NCI-H1048 (cell line): ENCODE results near the gene CFAP97D2.
"Not testable (repeated sequence)": the region's sequence is repeated elsewhere in the genome, so short reads cannot be mapped to it uniquely, and the experiment has no call there.

Source experiments
- DNase-seq: peaks from one replicate; lab custom pipeline; 2025; lab: John Stamatoyannopoulos, UW

The CFAP97D2 gene

DNA sequence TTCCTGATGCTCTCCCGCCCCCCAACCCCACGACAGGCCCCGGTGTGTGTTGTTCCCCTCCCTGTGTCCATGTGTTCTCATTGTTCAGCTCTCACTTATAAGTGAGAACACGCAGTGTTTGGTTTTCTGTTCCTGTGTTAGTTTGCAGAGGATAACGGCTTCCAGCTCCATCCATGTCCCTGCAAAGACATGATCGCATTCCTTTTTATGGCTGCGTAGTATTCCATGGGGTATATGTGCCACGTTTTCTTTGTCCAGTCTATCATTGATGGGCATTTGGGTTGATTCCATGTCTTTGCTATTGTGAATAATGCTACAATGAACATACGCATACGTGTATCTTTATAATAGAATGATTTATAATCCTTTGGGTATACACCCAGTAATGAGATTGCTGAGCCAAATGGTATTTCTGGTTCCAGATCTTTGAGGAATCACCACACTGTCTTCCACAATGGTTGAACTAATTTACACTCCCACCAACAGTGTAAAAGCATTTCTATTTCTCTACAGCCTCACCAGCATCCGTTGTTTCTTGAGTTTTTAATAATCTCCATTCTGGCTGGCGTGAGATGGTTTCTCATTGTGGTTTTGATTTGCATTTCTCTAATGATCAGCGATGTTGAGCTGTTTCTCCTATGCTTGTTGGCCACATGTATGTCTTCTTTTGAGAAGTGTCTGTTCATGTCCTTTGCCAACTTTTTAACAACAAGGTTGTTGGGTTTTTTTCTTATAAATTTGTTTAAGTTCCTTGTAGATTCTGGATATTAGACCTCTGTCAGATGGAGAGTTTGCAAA is 20.0 kb upstream of the CFAP97D2 start:
- DNase-seq = not testable (repeated sequence)

DNA sequence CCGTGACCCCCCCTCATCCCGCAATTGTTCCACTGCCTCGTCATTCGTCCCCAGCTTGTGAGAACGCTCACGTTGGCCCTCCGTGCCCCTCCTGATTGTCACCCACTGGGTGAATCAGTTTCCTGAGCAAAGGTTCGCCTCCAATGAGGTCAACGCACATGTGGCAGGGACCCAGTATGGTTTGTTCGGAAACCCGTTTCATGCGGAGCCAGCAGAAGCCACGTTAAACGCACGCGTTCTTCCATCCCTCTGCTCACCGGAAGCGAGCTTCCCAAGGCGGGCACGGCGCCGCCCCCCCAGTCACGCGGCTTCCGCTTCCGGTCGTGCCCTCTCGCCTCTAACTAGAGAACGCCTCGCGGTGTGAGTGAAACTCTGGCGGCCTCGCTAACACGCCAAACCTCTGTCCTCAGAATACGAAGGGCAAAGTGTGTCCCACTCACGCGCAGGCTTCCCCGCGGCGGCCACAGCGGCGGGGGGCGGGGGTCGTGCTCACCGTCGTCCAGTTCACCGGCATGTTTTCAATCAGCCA is 18.0 kb upstream of the CFAP97D2 start:
- no peak for DNase-seq

DNA sequence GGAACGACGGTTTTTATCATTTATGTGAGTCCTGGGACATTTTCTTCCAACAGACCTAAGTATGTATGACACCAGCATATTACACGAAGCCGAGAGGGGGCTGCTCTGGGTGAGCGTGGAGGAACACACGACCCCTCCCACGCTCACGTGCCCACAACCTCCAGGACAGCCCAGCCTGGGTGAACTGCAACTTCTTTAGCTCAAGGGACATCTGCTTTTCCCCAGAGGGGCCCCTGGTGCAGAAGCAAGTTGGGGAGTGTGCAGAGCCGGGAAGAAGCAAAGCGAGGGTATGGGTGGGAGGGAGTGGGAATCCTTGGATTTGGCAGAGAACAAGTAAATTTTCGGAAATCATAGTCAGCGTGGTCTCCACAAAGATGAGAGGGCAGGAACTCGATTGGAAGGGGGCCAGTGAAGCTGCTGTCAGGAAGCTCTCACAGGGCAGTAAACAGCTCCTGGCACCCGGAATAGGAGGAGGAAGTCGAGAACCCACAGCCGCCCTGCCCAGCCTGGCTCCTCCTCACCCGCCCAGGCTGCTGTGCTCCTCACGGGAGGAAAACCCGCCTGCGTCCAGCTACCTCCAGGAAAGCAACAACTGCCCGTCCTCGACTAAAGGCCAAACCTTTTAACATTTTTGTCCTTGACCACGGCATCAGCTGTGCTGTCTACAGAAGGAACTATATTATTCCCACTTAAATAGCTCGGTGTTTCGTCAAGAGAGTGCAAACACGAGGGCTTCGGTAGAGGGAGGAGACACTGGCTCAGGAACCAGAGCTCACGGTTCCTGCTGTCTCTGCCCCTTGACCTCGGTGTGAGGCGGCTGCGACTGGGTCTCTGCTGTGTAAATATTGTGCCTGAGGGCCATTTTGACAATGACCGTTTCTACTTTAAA is 17.2 kb upstream of the CFAP97D2 start:
- no peak for DNase-seq

DNA sequence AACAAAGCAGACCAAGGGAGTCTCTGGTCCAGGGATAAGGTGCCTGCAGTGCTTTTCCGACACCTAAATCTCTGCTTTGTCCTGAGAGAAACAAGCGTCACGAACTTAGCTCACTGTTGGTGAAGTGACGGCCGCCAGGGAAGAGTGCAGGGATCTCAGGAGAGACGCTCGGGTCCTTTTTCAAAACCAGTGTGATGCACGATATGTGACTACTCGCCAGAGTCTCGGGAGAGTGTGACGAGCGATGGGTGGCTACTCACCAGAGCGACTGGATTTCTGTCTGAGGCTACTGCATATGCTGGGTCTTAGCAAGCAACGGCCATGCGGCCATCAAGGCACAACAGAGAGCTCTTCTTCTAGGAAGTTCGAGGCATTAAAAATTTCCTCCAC is 16.5 kb upstream of the CFAP97D2 start:
- no peak for DNase-seq

DNA sequence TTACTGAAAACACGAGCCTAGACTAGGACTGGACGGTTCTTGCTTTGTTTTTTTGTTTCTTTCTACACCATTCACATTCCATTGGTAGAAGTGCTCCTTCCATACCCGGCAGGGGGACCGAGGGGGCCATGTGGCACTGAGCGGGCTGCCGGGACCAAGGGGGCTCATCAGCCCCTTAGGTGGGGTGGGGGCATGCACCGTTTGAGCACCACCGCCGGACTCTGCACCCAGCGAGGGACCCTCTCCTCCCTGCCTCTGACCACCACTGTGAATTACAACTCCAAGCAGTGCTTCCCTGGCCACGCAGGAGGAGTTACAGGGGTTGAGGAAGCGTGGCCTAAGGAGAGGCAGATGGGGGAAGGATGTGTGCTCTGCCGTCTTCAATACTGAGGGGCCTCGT is 15.0 kb upstream of the CFAP97D2 start:
- no peak for DNase-seq

DNA sequence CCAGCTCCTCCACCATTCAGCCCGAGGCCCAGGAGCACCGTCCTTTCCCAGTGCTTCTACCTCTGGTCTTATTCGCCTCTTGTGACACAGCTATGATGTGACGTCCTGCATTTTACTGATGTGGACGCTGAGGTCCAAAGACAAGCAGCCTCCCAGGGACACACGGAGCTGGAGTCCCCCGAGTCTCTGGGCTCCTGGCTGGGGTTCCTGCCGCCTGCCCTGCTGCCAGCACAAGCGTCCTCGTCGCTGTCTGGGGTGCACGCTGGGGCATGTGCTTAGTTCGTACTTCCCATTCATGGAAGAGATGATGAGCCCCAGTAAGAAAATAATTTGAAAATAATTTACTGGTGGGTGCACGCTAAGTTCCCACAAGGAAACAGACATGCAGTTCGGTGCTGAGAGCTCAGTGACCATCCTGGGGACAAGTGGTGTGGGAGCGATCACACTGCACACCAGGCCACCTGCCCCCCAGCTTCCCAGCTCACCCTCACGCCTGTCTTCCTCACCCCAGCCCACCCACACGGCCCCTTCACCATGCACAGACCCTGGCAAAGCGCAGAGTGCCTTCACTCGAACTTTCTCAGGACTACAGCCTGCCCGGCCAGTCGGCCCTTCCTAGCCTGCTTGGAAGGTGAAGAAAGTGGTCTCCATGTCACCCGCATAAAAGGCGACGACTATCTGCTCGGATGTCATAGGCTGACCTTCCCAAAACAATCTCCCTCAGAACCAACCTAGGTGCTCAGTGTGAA is 14.2 kb upstream of the CFAP97D2 start:
- no peak for DNase-seq

DNA sequence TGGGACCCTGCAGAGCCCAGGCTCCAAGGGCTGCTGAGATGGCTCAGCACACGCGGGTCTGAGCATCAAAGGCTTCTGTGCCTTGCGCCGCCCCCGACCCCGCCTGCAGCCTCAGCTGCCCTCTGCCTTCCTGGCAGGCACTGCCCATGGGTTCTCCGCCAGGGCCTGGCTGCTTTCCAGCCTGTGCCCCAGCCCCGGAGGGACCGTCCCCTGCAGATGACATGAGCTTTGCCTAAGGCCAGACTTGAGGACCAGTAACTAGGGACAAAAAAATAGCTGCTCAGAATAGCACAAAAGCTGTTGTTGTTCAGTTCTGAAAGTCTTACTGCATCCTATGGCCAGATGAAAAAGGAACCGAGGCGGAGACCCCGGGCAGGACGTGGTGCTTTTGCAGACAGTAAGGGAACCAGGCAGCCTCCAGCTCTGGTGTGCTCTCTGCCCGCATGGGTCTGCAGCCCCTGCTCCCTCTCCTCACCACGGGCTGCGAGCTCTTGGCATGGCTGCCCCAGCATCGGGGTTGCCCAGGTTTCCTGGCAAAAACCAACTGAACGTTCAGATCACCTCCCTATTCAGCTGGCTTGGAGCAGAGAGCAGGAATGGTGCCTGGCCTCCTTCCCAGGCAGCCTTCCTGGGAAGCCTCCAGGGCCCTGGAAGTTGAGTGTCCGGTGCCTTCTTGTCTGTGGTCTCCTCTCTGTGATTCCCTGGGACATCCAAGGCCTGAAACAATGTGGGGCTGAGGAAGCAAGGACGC is 12.5 kb upstream of the CFAP97D2 start:
- no peak for DNase-seq

DNA sequence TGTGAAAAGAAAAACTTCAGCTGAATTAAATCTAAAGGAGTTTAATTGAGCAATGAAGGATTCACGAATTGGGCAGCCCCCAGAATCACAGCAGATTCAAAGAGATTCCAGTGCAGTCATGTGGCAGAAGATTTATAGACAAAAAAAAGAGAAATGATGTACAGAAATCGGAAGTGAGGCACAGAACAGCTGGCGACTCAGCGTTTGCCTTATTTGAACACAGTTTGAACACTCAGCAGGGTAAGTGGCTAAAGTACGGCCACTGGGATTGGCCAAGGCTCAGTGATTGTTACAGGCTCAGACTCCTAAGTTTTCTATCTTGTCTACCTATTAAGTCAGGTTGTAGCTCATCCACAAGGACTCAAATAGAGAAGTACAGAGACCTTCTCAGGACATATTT is 11.6 kb upstream of the CFAP97D2 start:
- no peak for DNase-seq

DNA sequence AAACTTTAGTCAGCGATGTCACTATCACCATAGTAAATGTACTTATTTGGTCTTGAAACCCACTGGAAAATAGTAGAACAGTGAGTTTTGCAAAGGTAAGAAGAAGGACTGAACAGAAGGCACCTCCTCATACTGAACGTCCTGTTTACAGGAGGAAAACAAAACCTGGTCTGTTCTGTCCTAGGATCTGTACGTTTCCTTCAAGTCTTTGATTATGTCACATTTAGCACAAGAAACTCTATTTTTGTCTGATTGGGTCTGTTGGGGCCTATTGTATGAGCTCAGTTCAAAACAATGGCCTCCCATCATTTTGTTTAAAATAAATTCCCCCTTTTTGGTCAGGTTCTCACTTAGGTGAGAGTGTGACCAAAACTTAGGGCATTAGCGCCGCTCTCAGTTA is 11.2 kb upstream of the CFAP97D2 start:
- DNase-seq = no peak

DNA sequence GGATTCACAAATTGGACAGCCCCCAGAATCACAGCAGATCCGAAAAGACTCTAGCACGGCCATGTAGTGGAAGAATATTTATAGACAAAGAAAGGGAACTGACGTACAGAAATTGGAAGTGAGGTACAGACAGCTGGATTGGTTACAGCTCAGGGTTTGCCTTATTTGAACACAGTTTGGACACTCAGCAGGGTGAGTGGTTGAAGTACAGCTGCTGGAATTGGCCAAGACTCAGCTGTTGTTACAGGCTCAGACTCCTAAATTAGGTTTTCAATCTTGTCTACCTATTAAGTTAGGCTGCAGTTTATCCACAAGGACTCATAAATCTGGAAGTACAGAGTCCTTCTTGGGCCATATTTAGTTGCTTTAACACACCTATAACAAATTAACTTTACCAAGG is 5.8 kb upstream of the CFAP97D2 start:
- DNase-seq = no peak

DNA sequence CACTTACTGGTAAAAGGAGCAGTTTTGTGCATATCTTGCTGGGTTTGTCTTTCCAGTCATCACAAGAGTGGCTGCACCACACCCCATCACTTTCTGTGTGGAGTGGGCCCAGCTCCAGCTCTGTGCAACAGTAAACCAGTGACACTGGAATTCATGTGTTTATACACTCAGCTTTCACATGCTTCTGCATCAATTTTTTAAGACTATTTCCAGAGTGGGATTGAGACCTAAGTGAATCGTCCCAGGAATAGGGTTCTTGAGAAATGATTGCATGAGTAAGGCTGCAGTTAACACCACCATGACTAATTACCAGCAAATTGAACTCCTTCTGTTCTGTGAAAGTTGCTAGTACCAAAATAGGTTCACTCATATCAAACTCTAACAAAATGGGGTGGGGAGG is 5.3 kb upstream of the CFAP97D2 start:
- DNase-seq = no peak

DNA sequence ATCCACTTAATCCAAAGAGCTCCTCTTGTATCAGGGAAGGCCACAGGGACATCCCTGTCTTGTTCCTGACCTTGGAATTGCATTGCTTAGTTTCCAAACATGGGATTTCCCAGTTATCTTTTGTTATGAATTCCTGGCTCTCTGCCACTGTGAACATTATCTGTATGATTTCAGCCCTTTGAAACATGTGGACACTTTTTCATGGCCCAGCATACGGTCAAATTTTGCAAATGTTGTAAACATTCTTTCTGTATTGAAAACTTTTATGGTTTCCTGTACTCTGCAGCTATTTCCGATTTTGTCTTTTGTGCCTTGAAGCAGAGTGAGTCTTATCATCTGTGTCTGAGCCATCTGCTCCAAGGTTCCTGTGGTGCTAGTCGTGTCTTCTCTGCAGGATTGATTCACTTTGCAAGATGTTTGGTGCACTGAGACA is 4.5 kb upstream of the CFAP97D2 start:
- DNase-seq = no peak

DNA sequence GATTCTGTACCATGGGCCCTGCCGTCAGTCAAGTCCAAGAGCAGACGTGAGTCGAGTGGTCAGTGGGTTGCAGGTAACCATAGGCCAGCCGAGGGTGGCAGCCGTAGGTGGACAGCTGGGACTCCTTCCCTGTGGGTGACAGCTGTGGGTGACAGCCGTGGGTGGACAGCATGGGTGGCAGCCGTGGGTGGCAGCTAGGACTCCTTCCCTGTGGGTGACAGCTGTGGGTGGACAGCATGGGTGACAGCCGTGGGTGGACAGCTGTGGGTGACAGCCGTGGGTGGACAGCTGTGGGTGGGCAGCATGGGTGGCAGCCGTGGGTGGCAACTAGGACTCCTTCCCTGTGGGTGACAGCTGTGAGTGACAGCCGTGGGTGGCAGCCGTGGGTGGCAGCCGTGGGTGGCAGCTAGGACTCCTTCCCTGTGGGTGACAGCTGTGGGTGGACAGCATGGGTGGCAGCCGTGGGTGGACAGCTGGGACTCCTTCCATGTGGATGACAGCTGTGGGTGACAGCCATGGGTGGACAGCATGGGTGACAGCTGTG is 2.6 kb upstream of the CFAP97D2 start:
- DNase-seq = not testable (repeated sequence)

DNA sequence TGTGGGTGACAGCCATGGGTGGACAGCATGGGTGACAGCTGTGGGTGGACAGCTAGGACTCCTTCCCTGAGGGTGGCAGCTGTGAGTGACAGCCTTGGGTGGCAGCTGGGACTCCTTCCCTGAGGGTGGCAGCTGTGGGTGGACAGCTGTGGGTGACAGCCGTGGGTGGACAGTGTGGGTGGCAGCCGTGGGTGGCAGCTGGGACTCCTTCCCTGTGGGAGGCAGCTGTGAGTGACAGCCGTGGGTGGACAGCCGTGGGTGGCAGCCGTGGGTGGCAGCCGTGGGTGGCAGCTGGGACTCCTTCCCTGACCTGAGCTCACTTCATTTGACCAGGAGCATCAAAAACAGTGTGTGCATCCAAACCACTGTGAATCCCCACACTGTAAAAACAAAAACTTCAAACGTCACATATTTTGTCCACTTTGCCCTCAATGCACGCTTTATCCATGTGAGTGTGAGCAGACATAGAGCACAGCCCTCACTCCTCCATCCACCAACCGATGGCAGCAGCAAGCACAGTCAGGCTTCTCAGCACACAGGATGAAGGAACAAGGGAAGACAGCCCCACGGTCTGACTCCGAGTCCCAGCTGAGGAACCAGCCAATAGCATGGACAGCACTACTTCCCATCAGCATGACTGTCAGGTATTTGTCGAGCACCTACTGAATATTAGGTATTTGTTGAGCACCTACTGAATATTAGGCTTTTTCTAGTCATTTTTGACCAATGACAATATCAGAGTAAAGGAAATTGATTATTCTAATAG is 1.6 kb upstream of the CFAP97D2 start:
- no peak for DNase-seq

DNA sequence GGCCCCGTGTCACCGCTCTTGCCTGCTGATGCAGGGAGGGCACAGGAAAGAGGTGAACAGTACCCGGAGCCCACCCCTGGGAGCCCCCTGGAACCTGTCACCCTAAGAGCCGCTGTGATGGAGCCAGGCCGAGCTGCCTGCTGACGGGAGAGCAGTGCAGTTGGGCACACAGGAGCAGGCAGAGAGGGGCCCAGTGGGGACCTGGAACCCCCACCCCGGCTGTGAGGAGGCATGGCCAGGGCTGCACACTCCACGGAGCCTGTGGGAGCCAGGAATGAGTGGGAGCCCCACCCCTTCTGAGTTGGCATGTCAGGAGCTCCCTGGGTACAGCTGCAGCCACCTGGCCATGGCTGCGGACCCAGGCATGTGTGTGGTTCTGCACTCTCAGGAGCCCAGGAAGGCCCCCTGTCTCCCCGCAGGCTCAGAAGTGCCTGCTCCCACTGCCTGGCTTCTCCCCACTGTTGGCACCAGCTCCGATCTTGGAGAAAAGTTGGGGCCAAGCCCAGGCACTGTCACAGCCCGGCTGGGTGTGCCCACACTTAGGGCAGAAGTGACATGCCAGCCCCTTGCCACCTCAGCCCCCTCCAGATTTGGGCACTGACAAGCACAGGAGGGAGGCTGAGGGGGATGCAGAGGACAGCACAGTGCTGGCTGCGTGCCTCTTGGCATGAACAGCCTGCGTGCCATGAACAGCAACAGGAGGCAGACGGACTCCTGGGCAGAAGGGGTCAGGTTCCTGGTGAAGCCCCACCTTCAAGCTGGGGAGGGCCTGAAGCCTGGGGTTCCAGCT is 6.3 kb downstream of the CFAP97D2 start:
- DNase-seq = no peak

DNA sequence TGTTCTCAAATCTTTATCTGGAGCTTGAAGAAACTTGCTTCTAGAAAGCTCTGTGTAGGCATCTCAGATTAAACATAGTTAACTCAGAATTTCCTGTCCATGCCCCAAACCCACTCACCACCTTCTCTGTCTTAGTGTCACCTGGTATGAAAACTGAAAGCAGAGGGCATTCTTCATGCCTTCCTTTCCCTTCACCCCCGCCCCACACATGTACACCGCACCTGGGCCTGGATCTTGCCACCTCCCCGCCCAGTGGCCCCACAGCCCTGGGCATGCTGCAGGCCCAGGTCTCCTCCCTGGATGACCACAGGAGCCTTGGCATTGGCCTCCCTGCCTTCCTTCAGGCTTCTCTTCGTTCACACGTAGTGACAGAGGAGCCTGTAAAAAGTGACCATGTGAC is 15.8 kb downstream of the CFAP97D2 start:
- no peak for DNase-seq

DNA sequence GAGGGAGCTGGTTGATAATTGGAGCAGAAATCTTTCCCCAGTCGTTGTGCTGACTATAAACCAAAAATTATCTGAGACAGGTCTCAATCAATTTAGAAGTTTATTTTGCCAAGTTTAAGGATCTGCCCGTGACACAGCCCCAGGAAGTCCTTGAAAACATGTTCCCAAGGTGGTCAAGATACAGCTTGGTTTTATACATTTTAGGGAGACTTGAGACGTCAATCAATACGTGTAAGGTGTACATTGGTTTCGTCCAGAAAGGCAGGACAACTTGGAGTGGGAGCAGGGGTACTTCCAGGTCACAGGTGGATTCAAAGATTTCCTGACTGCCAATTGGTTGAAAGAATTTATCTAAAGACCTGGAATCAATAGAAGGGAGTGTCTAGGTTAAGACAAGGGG is 17.6 kb downstream of the CFAP97D2 start:
- no peak for DNase-seq

DNA sequence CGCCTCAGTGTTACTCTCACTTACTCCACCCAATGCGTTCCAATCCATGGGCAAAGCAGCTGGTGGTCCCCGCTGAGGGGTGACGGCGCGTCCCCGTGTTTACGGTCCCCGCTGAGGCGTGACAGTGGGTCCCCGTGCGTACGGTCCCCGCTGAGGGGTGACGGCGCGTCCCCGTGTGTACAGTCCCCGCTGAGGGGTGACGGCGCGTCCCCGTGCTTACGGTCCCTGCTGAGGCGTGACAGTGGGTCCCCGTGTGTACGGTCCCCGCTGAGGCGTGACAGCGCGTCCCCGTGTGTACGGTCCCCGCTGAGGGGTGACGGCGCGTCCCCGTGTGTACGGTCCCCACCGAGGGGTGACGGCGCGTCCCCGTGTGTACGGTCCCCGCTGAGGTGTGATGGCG is 19.5 kb downstream of the CFAP97D2 start:
- no peak for DNase-seq

DNA sequence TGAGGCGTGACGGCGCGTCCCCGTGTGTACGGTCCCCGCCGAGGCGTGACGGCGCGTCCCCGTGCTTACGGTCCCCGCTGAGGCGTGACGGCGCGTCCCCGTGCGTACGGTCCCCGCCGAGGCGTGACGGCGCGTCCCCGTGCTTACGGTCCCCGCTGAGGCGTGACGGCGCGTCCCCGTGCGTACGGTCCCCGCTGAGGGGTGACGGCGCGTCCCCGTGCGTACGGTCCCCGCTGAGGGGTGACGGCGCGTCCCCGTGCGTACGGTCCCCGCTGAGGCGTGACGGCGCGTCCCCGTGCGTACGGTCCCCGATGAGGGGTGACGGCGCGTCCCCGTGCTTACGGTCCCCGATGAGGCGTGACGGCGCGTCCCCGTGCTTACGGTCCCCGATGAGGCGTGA is 20.5 kb downstream of the CFAP97D2 start:
- not testable (repeated sequence) for DNase-seq

DNA sequence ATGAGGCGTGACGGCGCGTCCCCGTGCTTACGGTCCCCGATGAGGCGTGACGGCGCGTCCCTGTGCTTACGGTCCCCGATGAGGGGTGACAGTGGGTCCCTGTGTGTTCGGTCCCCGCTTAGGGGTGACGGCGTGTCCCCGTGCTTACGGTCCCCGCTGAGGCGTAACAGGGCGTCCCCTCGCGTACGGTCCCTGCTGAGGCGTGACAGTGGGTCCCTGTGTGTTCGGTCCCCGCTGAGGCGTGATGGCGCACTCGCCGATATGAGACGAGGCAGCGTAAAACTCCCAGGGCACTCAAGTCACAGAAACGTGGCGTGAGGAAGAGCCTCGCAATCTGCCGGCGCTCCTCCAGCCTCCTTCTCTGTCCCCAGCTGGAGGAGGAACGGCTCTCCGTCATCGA is 20.9 kb downstream of the CFAP97D2 start:
- no peak for DNase-seq
